ENCODE measurements around the gene C1orf21. TPM values are rescaled to one million over a fixed set of nuclear protein-coding genes. Genes with fewer than 3 reads are reported as not detected.
A peak's percentile ranks its signal among the peaks of the same experiment; 100 is the strongest.

C1orf21 gene
- total RNA-seq, 1 experiment from 2014 or later: 28.5 TPM

DNA sequence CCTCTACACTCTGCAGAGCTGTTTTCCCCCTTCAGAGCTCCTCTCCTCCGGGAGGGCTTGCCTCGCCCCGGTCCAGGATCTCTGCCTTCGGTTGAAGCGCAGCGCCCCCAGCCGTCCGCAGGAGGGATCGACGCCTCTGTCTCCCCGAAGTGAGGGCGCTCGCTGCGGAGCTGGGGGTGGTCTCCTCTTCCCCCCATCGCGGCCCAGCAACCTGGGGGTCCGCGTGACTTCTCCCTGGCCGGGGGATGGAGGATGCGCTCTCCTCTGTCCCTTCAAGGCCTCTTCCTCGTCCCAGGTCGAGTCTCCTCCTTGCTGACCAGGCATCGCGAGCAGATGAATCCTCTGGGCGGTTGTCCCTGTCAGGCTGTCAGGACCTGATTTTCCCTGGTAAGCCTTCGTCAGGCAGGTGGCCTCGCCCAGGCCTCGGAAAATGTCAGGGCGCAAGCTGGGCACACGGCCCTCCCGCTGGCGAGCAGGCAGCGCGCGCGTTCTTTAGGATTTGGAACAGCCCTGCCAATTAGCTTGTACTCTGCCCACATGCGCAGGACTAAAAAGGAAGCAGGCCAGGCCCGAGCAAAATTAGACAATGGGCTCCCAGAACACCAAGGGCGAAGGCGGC is 277.3 kb downstream of the C1orf21 start:
- TF ChIP-seq ZNF423 (CRISPR knock-in tag; IDR thresholded peaks at IDR 0.05): peak; percentile 33; the same call in 1 of the 2 replicates
- peak; percentile 89 for TF ChIP-seq CTCF (IDR thresholded peaks at IDR 0.05)
- TF ChIP-seq GTF2I (CRISPR knock-in tag; conservative IDR thresholded peaks at IDR 0.05): no peak
- no peak for TF ChIP-seq ELF4 (CRISPR knock-in tag; IDR thresholded peaks at IDR 0.05; ENCODE audit: low read depth)
- TF ChIP-seq ETV6 (CRISPR knock-in tag; IDR thresholded peaks at IDR 0.05): 0 out of 2 replicates have a peak, but pooled peaks have one; percentile 49
- peak; percentile 82 for TF ChIP-seq FOXP1 (CRISPR knock-in tag; IDR thresholded peaks at IDR 0.05; ENCODE audit: borderline replicate concordance)
- TF ChIP-seq, protein P1, sequence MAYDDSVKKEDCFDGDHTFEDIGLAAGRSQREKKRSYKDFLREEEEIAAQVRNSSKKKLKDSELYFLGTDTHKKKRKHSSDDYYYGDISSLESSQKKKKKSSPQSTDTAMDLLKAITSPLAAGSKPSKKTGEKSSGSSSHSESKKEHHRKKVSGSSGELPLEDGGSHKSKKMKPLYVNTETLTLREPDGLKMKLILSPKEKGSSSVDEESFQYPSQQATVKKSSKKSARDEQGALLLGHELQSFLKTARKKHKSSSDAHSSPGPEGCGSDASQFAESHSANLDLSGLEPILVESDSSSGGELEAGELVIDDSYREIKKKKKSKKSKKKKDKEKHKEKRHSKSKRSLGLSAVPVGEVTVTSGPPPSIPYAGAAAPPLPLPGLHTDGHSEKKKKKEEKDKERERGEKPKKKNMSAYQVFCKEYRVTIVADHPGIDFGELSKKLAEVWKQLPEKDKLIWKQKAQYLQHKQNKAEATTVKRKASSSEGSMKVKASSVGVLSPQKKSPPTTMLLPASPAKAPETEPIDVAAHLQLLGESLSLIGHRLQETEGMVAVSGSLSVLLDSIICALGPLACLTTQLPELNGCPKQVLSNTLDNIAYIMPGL (CRISPR knock-in tag; IDR thresholded peaks at IDR 0.05): 0 out of 2 replicates have a peak, but pooled peaks have one; percentile 43
- no peak for TF ChIP-seq ZNF317 (CRISPR knock-in tag; IDR thresholded peaks at IDR 0.05; ENCODE audit: borderline replicate concordance, low read depth)
- 0 out of 2 replicates have a peak, but pooled peaks have one; percentile 56 for TF ChIP-seq ZNF232 (CRISPR knock-in tag; IDR thresholded peaks at IDR 0.05)
- no peak for TF ChIP-seq ZBTB43 (CRISPR knock-in tag; IDR thresholded peaks at IDR 0.05)
- no peak for TF ChIP-seq NR2C2 (CRISPR knock-in tag; IDR thresholded peaks at IDR 0.05)
- peak; percentile 89 for TF ChIP-seq MAX (CRISPR knock-in tag; IDR thresholded peaks at IDR 0.05)
- TF ChIP-seq ZMAT4 (CRISPR knock-in tag; IDR thresholded peaks at IDR 0.05): no peak
- peak; percentile 37; the same call in 1 of the 2 replicates for TF ChIP-seq SP1 (CRISPR knock-in tag; conservative IDR thresholded peaks at IDR 0.05)
- no peak for TF ChIP-seq ZNF512 (CRISPR knock-in tag; IDR thresholded peaks at IDR 0.05; ENCODE audit: borderline replicate concordance)
- TF ChIP-seq MYBL2 (CRISPR knock-in tag; IDR thresholded peaks at IDR 0.05): 0 out of 2 replicates have a peak, but pooled peaks have one; percentile 43
- TF ChIP-seq, protein P2, sequence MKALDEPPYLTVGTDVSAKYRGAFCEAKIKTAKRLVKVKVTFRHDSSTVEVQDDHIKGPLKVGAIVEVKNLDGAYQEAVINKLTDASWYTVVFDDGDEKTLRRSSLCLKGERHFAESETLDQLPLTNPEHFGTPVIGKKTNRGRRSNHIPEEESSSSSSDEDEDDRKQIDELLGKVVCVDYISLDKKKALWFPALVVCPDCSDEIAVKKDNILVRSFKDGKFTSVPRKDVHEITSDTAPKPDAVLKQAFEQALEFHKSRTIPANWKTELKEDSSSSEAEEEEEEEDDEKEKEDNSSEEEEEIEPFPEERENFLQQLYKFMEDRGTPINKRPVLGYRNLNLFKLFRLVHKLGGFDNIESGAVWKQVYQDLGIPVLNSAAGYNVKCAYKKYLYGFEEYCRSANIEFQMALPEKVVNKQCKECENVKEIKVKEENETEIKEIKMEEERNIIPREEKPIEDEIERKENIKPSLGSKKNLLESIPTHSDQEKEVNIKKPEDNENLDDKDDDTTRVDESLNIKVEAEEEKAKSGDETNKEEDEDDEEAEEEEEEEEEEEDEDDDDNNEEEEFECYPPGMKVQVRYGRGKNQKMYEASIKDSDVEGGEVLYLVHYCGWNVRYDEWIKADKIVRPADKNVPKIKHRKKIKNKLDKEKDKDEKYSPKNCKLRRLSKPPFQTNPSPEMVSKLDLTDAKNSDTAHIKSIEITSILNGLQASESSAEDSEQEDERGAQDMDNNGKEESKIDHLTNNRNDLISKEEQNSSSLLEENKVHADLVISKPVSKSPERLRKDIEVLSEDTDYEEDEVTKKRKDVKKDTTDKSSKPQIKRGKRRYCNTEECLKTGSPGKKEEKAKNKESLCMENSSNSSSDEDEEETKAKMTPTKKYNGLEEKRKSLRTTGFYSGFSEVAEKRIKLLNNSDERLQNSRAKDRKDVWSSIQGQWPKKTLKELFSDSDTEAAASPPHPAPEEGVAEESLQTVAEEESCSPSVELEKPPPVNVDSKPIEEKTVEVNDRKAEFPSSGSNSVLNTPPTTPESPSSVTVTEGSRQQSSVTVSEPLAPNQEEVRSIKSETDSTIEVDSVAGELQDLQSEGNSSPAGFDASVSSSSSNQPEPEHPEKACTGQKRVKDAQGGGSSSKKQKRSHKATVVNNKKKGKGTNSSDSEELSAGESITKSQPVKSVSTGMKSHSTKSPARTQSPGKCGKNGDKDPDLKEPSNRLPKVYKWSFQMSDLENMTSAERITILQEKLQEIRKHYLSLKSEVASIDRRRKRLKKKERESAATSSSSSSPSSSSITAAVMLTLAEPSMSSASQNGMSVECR (CRISPR knock-in tag; IDR thresholded peaks at IDR 0.05; ENCODE audit: borderline replicate concordance): 0 out of 2 replicates have a peak, but pooled peaks have one; percentile 58
- TF ChIP-seq, protein P3, sequence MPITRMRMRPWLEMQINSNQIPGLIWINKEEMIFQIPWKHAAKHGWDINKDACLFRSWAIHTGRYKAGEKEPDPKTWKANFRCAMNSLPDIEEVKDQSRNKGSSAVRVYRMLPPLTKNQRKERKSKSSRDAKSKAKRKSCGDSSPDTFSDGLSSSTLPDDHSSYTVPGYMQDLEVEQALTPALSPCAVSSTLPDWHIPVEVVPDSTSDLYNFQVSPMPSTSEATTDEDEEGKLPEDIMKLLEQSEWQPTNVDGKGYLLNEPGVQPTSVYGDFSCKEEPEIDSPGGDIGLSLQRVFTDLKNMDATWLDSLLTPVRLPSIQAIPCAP (CRISPR knock-in tag; IDR thresholded peaks at IDR 0.05): peak; percentile 34; the same call in 1 of the 2 replicates
- no peak for TF ChIP-seq PRDM15 (CRISPR knock-in tag; IDR thresholded peaks at IDR 0.05)
- Mint-ChIP-seq H3K4me3 (peak overlapping the region; percentile 67), H3K27ac (no peak overlapping the region), H3K36me3 (no peaks in the 10 kb centered on the region), H3K27me3 (ENCODE audit: low read depth) (peaks cover 8% of the 10 kb centered on the region), H3K4me1 (peaks cover 34% of the 10 kb centered on the region), H3K9me3 (no peaks in the 10 kb centered on the region)
- POLR2A ChIA-PET: interaction anchor here (0.6 to 1.3 kb wide), 3 partner anchors 46 to 422 kb away, joined by 3 to 10 read pairs (median 3); partner anchors contain the start of gene C1orf21
- DNase-seq (ENCODE audit: low spot score): peak; percentile 92
- CTCF ChIA-PET: interaction anchor here (0.5 to 4.9 kb wide), 134 partner anchors 9 to 1009 kb away, joined by 3 to 64 read pairs (median 5); partner anchors contain the start of genes C1orf21 and EDEM3
- peak; percentile 96 for ATAC-seq

Measured in WTC11 (cell line).